ENCODE data around the gene KDM3B. TPM values are rescaled to one million over a fixed set of nuclear protein-coding genes. Genes with fewer than 3 reads are reported as not detected.

The KDM3B gene
- total RNA-seq, 1 donor: 72.1 TPM

DNA sequence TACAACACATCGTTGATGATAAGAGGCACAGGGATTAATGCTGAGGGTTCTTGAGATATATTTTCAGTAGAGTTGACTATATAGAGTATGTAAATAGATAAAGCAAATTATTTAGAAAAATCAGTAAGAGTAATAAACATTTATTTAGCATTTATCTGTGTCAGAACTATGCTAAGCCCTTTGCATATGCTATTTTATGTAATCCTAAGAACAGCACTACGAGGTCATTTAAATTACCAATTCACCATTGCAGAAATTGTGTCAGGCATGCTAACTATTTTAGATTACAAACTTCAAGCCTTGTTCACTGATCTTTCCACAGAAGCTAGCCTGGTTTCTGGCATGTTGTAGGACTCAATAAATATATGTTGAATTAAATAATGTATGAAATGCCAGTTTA lies 66.0 kb downstream of the KDM3B start:
- no peaks in the 10 kb centered on the region for H3K27me3 ChIP-seq (ENCODE audit: insufficient read depth, low read length)
- no peaks in the 10 kb centered on the region for H3K9me3 ChIP-seq (ENCODE audit: low read depth, low read length)
- H3K4me1 ChIP-seq (ENCODE audit: insufficient read depth, low read length): no peaks in the 10 kb centered on the region
- H3K4me3 ChIP-seq (ENCODE audit: low read length): no peak overlapping the region

DNA sequence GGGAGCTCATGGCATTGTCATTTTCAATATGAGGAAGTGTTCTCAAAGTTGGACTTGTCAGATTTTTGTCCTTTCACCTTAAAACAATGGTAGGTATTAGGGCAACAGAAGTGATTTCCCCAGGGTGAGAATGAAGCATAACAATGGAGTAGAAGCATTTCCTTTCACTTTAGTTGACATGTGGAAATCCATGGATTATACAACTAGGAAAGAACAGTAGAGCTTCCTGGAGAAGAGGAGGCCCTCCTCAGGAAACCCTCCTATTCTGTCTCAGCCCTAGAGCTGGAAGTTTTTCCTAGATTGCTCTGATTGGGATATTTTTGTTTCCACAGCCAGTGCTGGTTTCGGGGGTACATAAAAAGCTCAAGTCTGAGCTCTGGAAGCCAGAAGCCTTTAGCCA lies 72.6 kb downstream of the KDM3B start:
- no peaks in the 10 kb centered on the region for H3K4me1 ChIP-seq (ENCODE audit: insufficient read depth, low read length)
- H3K4me3 ChIP-seq (ENCODE audit: low read length): no peak overlapping the region
- H3K27me3 ChIP-seq (ENCODE audit: insufficient read depth, low read length): no peaks in the 10 kb centered on the region
- no peaks in the 10 kb centered on the region for H3K9me3 ChIP-seq (ENCODE audit: low read depth, low read length)

DNA sequence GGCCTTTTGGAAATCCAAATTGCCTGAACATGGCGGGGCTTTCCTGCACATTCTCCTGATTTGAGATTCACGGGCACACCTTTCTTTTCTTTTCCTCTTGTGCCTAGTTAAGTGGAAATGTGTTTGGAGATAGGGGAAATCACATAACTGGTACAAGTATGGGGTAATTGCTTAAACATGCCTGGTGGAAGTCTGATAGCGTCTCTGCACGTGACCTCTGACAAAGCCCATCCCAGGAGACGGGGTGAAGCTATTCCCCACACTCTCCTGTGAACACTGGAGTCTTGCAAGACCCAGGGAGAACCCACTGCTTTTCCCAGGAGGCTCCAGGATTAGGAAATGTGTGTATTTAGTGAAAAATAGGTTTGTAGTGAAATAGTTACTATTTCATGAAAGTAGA lies 83.5 kb downstream of the KDM3B start:
- Histone ChIP-seq H3K4me3 (ENCODE audit: low read length) (no peak overlapping the region), H3K27me3 (ENCODE audit: insufficient read depth, low read length) (peaks cover 3% of the 10 kb centered on the region), H3K4me1 (ENCODE audit: insufficient read depth, low read length) (peaks cover 11% of the 10 kb centered on the region), H3K9me3 (ENCODE audit: low read depth, low read length) (no peaks in the 10 kb centered on the region)

DNA sequence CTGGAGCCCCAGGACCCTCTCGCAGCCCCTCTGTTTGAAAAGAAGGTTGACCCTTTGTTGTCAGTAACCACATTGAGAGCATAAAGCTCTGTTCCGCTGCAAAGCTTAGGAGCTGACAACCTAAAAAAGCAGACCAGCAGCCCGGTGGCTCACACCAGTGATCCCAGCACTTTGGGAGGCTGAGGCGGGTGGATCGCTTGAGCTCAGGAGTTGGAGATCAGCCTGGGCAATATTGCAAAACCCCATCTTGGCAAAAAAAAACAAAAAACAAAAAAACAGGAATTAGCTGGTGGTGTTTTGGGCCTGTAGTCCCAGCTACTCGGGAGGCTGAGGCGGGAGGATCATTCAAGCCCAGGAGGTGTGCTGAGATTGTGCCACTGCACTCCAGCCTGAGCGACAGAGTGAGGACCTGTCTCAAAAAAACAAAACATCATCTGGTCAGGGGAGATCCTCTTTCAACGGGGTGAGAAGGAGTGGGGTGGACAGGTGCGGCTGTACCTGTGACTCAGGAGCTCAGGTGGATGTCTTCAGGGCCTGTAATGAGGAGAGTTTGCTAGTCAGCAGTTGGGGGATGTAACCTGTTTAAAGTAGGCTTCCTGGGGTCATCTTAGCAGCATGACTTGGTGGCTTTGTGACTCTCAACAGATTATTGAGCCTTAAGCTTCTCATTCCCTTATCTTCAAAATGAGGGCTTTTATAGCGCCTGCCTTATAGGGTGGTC lies 85.7 kb downstream of the KDM3B start:
- H3K4me3 ChIP-seq (ENCODE audit: low read length): no peak overlapping the region
- peaks cover 11% of the 10 kb centered on the region for H3K4me1 ChIP-seq (ENCODE audit: insufficient read depth, low read length)
- peaks cover 3% of the 10 kb centered on the region for H3K27me3 ChIP-seq (ENCODE audit: insufficient read depth, low read length)
- H3K9me3 ChIP-seq (ENCODE audit: low read depth, low read length): no peaks in the 10 kb centered on the region

DNA sequence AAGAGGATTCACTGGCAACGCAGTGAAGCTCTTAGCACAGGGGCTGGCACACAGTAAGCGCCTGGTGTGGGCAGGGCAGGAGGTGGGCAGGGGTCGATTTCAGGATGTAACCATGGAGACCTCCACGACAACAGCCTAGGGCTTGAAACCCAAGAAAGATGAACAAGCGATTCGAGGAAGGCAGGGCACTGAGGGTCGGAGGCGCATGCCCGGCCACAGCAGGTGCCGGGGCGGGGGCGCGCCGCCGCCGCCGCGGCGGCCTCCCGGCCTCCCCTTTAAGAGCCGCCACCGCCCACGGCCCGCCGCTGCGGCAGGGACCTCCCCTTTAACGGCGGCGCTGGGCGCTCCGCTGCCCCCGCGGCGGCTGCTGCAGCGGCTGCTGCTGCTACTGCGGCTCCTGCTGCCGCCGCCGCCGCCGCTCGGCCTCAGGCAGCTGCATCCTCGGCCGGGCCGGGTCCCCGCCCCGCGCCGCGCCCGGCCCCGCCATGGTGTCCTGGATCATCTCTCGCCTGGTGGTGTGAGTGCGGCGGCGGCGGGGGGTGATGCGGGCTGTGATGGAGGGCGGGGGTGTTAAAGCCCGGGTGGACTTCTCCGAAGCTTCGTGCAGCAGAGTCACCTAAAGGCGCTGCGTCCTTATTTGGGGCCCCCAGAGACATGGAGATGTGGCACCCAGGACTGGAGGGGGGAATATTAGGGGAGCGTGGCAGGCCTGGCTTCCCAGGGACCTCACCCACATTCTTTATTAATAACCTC lies 86.4 kb downstream of the KDM3B start, which contains the start of gene REEP2:
Gene REEP2 (plus strand): TSS at position 334 of the 753 bp plus-strand sequence. CDS start 152 bp downstream, at position 486.
- Histone ChIP-seq H3K27me3 (ENCODE audit: insufficient read depth, low read length) (peaks cover 3% of the 10 kb centered on the region), H3K4me3 (ENCODE audit: low read length) (no peak within 1 kb of the TSS)

DNA sequence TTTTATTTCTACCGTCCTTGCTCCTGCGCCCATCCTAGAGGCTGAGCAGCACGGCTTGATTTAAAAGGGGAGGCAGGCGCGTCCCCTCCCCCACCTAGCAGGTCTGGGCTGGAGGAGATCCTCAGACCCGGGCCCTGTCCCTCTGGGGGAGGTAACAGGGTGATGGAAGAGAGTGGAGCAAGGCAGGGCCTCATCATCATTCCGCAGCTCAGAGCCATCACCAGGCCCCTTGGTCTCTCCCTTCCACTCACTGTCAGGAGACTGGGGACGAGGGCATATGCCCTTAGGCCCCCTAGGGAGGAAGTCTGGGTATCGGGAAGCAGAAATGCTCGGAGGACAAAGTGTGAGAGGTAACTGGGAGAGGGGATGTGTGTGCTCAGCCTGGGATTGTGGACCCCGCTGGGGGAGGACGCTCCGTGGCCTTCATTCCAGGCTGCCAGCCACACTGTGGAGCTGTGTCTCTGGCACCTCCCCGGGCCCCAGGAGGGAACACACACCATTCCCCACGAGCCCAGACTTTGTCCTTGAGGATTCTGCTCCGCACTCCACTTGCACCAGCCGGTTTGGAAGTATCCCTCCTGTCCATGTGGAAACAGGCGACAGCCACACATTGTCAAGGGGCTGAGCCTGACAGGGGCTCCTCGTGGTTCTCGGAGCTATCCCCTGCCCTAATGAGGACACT lies 87.1 kb downstream of the KDM3B start:
- H3K4me1 ChIP-seq (ENCODE audit: insufficient read depth, low read length): peaks cover 11% of the 10 kb centered on the region

More for the DNA sequence above, 86.4 kb downstream of the KDM3B start, which contains the start of gene REEP2:
- peaks cover 11% of the 10 kb centered on the region for H3K4me1 ChIP-seq (ENCODE audit: insufficient read depth, low read length)
- no peaks in the 10 kb centered on the region for H3K9me3 ChIP-seq (ENCODE audit: low read depth, low read length)

DNA sequence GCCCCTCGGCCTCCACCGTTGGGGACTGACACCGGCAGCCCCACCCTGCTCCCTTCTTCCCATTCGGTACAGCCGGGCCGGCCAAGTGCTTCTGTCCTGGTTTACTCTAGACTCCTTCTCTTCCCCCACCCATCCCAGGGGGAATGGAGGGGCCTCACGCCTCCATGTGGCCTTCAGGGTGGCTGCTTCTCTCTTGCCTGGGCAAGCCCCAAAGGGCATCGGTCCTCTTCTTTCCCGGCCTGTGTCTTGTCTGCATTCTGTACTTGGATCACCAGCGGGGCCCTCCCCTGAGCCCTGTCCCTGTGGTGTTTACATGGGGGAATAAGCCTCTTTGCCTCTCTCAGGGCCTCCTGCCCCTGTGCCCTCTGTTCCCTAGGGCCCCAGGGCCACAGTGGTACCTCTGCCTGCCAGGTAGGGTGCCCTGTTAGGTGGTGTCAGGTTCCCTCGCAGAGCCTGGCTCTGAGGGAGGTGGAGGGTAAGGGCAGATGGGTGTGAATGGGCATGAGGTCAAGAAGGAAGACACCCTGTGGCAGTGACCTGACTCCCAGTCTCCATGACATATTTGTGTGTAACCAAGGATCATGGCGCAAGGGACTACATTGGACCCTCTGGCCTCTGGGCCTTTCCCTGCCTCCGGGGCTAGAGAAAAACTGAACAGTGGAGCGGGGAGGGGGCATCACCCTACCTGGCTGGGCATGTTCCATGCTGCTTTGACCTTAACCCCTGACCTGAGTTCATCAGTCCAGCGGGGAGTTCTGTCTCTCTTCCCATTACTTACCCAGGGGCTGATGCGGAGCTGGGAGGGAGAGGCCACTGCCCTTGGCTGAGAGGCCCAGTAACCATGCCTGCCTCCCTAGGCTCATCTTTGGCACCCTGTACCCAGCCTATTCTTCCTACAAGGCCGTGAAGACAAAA lies 87.9 kb downstream of the KDM3B start:
- Histone ChIP-seq H3K9me3 (ENCODE audit: low read depth, low read length) (no peaks in the 10 kb centered on the region), H3K4me3 (ENCODE audit: low read length) (no peak overlapping the region)

More for the DNA sequence above, 87.1 kb downstream of the KDM3B start:
- H3K27me3 ChIP-seq (ENCODE audit: insufficient read depth, low read length): peaks cover 3% of the 10 kb centered on the region
- H3K4me3 ChIP-seq (ENCODE audit: low read length): no peak overlapping the region
- H3K9me3 ChIP-seq (ENCODE audit: low read depth, low read length): no peaks in the 10 kb centered on the region

DNA sequence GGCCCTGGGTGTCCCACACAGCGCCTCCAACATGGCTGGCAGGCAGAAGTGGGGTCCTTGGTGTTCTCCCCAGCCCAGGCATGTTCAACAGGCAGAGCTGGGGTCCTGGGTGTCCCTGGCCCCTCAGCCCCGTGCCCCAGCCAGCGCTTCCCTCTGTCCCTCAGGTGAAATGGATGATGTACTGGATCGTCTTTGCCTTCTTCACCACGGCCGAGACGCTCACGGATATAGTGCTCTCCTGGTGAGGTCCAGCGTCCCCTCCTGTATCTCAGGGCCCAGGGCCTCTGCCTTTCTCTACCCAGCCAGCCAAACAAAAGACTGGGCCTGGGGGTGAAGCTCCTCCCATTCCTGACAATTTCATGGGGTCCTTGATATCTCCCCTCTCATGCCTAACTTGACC lies 88.7 kb downstream of the KDM3B start:
- H3K4me3 ChIP-seq (ENCODE audit: low read length): no peak overlapping the region

More for the DNA sequence above, 87.9 kb downstream of the KDM3B start:
- peaks cover 3% of the 10 kb centered on the region for H3K27me3 ChIP-seq (ENCODE audit: insufficient read depth, low read length)
- peaks cover 11% of the 10 kb centered on the region for H3K4me1 ChIP-seq (ENCODE audit: insufficient read depth, low read length)

DNA sequence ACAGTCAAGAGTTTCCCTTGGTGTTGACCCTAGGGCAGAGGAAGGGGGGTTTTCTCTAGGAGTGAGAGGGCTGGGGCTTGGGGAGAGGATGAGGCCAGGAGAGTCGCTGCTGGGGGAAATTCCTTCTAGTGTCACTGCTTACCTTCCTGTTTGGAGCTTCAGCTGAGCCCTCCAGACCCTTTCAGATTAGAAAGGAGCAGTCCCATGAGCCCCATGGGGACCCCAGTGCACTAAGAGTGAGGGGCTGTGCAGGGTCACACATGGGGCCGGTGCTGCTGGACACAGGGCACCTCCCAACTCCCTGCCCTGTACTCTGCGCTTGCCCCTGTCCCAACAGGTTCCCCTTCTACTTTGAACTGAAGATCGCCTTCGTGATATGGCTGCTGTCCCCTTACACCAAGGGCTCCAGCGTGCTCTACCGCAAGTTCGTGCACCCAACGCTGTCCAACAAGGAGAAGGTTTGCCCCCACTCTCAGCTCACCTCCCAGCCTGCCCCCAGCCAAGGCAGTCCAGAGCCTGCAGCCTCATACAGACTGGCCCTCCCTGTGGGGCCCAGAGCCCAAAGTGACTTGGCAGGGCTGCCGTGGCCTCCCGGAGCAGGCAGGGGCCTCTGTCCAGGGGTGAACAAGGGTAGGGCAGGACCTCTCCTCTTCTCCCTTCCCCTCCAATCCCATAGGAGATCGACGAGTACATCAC lies 91.7 kb downstream of the KDM3B start:
- no peaks in the 10 kb centered on the region for H3K9me3 ChIP-seq (ENCODE audit: low read depth, low read length)
- peaks cover 3% of the 10 kb centered on the region for H3K27me3 ChIP-seq (ENCODE audit: insufficient read depth, low read length)
- no peak overlapping the region for H3K4me3 ChIP-seq (ENCODE audit: low read length)
- peaks cover 3% of the 10 kb centered on the region for H3K4me1 ChIP-seq (ENCODE audit: insufficient read depth, low read length)

More for the DNA sequence above, 88.7 kb downstream of the KDM3B start:
- no peaks in the 10 kb centered on the region for H3K9me3 ChIP-seq (ENCODE audit: low read depth, low read length)
- H3K27me3 ChIP-seq (ENCODE audit: insufficient read depth, low read length): peaks cover 3% of the 10 kb centered on the region
- H3K4me1 ChIP-seq (ENCODE audit: insufficient read depth, low read length): peaks cover 11% of the 10 kb centered on the region

DNA sequence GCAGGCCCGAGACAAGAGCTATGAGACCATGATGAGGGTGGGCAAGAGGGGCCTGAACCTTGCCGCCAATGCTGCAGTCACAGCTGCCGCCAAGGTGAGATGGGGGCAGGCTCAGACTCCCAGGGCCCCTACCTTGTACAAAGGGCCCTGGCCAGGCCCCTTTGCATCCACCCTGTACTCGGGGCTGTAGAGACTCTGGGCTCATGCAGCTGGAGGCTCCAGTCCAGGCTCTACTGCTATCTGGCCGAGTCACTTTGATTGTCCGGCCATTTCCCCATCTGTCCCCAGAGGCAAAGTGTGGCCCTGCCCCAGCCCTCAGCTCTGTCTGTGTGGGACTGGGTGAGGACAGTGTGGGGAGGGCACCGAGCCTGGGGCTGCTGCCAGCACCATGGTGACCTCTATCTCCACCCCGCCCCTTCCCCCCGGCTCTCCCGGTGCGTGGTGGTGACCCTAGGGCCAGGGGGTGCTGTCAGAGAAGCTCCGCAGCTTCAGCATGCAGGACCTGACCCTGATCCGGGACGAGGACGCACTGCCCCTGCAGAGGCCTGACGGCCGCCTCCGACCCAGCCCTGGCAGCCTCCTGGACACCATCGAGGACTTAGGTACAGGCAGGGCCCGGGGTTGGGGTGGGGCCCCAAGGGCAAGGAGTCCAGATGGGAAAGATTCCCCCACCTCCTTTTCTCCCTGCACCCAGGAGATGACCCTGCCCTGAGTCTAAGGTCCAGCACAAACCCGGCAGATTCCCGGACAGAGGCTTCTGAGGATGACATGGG lies 92.5 kb downstream of the KDM3B start:
- Histone ChIP-seq H3K9me3 (ENCODE audit: low read depth, low read length) (no peaks in the 10 kb centered on the region), H3K4me1 (ENCODE audit: insufficient read depth, low read length) (peaks cover 3% of the 10 kb centered on the region), H3K27me3 (ENCODE audit: insufficient read depth, low read length) (no peaks in the 10 kb centered on the region), H3K4me3 (ENCODE audit: low read length) (no peak overlapping the region)

DNA sequence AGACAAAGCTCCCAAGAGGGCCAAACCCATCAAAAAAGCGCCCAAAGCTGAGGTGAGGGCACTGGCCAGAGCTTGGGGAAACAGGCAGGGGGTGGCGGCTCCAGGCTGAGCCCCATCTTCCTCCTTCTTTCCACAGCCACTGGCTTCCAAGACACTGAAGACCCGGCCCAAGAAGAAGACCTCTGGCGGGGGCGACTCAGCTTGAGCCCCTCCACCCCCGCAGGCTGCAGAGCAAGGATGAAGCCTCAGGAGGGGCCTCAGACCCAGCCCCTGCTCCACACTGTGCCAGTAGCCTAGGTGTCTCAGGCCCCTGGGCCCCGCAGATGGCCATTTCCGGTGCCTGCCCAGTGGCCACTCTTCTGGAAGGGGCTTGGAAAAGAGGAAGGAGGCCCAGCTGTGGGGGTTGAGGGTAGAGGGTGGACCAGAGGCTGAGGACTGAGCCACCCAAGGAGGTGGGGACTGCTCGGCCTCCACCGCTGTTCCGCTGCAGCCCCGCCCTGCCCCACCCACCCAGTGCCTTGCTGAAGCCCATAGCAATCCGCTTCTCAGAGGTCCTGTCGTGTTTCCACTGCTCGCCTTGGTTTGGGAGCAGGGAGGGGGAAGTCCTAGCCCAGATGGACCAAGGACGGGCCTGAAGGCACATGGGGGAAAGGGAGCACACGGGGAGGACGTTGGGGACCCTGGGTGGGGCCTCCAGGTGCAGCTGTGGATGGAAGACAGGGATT lies 93.2 kb downstream of the KDM3B start:
- Histone ChIP-seq H3K4me3 (ENCODE audit: low read length) (no peak overlapping the region), H3K27me3 (ENCODE audit: insufficient read depth, low read length) (no peaks in the 10 kb centered on the region), H3K9me3 (ENCODE audit: low read depth, low read length) (no peaks in the 10 kb centered on the region), H3K4me1 (ENCODE audit: insufficient read depth, low read length) (peaks cover 7% of the 10 kb centered on the region)

DNA sequence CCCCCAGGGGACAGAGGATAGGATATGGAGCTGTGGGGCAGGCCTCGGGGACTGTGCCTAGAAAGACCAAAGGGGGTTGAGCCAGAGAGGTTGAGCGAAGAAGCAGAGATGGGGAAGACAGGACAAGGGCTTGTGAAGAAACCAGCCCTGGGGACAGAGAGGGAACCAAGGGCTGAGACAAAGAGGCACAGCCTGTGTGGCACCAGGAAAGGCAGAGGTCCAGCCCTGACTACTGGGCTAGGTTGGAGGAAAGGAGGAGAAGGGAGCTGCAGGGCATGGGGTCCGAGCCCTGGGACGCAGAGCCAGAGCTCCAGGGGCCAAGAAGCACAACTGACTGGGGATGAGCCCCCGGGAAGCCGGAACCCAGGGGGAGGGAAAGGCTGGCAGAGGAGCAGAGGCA lies 95.6 kb downstream of the KDM3B start:
- no peaks in the 10 kb centered on the region for H3K27me3 ChIP-seq (ENCODE audit: insufficient read depth, low read length)
- no peak overlapping the region for H3K4me3 ChIP-seq (ENCODE audit: low read length)
- peaks cover 7% of the 10 kb centered on the region for H3K4me1 ChIP-seq (ENCODE audit: insufficient read depth, low read length)
- H3K9me3 ChIP-seq (ENCODE audit: low read depth, low read length): no peaks in the 10 kb centered on the region
